NCI-H345 treated with DMSO at 0.1 percent for 48 hours (cell line): ENCODE results near the gene TDP1.
"Not testable (repeated sequence)": the region's sequence is repeated elsewhere in the genome, so short reads cannot be mapped to it uniquely, and the experiment has no call there.

Source experiments
- DNase-seq: peaks from one replicate; lab custom pipeline; 2025; ENCODE audit not compliant: unreplicated experiment; lab: John Stamatoyannopoulos, UW

The TDP1 gene

DNA sequence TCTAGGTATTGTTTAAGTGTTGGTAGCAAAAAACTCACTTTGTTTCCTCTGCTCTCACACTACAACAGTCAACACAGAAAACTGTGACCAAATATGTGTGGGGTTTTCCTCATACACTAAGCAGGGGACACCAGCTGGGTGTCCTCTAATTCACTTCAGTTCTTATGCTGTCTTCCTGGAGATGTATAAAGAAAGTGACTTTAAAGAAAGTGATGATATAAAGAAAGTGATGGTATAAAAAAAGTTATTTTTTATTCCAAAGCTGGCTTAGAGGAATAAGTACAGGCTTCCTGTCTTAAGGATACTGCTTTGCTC lies 31.4 kb downstream of the TDP1 start:
- DNase-seq, result no peak

DNA sequence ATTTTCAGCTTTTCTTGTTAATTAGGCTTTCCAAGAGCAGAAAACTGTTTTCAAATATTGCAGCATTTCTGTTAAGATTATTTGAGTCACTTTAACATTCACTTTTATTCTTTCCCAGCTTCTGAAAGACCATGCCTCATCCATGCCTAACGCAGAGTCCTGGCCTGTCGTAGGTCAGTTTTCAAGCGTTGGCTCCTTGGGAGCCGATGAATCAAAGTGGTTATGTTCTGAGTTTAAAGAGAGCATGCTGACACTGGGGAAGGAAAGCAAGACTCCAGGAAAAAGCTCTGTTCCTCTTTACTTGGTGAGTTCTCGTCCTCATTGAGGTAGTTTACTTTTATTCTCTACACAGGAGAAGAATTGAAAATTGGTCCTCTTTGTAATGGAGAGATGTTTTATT lies 33.1 kb downstream of the TDP1 start:
- no peak for DNase-seq

GRCh38 chr14:89990218-89990617 lies 34.5 kb downstream of the TDP1 start:
- DNase-seq, result no peak

DNA sequence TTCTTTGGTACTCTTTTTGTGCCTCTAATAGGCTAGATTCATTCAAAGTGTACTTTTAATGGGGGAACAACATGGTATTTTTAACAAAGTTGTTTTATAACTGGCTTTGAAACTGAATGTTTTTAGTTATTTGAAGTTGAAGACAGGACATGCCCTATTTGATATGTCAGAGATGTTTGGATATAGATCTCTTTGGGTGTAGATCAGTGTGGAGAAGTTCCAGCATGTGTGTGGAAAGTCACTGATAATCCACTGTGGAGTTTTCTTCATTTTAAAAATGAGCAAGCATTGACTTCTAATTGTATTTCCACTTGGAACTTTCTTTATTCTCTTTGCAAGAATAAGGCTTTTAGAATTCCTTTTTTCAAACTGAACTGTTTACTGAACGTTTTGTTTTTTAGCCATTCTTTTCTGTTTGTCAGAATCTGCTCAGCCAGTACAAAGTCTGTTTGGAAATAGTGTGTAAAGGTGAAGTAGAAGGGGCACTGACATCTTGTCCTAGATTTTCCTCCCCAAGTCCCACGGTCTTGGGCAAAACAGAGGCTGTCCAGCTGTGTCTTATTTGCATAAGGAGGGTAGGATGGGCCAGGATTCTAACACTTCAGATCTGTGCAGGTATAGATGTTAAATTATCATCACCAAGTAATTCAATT lies 35.0 kb downstream of the TDP1 start:
- no peak for DNase-seq

GRCh38 chr14:89992273-89992672 lies 36.5 kb downstream of the TDP1 start:
- DNase-seq, result no peak

GRCh38 chr14:89996963-89997362 lies 41.2 kb downstream of the TDP1 start:
- DNase-seq, result no peak

DNA sequence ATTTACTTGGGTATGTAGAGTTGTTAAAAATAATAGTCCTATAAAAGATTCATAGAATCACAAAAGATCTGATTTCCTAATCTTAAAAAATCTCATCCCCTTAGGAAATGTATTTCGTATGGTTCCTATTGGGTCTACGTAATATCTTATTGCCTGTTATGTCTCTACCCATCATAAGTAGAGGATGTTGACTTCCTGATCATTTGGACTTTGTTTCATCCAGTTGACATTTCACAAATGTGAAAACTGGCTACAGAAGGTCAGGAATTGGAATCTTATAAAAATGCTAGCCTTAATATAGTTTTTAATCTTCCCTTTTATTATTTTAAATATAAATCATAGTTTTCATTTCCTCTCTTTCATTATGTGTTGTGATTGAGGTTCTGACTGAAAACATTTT lies 45.2 kb downstream of the TDP1 start:
- no peak for DNase-seq

GRCh38 chr14:90003526-90004307 lies 48.0 kb downstream of the TDP1 start:
- no peak for DNase-seq

DNA sequence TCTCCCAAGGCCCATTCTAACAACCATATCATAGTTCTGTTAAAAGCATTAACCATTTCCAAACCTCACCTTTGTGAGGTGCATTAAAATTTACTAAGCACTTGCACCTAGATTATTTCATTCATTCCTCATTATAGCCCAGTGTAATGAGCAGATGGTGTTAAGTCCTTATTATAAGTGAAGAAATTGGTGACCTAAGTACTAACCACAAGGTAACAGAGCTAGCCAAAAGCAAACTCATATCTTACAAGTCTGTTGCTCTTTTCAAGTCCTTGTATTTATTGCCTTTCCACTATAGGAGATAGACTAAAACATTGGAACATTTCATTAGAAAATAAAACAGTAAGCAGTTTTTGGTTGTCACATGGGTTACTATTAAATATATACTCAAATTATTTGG lies 49.7 kb downstream of the TDP1 start:
- no peak for DNase-seq

DNA sequence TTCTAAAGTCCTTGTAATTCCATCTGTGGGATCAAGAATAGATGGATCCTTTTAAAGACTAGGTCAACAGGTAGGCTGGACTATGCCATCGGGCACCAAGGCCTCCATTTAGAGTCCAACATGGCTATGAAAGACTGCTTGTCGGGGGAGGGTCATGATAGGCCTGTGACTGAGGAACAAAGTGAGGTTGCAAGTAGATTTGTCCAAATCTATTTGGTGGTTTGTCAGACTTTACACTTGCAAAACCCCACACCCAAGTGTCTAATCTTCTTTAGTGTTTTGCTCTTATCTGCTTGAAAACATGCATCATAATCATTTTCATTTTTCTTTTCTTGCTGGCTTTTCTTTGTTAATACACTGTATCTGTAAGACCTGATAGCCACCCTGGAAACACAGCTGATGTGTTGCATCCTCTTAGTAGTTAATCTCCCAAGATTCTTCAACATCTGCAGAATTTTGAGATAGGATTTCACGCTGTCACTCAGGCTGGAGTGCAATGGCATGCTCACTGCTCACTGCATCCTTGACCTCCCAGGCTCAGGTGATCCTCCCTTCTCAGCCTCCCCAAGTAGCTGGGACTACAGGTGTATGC lies 50.3 kb downstream of the TDP1 start:
- no peak for DNase-seq

GRCh38 chr14:90017371-90017770 lies 61.6 kb downstream of the TDP1 start:
- DNase-seq, result no peak

DNA sequence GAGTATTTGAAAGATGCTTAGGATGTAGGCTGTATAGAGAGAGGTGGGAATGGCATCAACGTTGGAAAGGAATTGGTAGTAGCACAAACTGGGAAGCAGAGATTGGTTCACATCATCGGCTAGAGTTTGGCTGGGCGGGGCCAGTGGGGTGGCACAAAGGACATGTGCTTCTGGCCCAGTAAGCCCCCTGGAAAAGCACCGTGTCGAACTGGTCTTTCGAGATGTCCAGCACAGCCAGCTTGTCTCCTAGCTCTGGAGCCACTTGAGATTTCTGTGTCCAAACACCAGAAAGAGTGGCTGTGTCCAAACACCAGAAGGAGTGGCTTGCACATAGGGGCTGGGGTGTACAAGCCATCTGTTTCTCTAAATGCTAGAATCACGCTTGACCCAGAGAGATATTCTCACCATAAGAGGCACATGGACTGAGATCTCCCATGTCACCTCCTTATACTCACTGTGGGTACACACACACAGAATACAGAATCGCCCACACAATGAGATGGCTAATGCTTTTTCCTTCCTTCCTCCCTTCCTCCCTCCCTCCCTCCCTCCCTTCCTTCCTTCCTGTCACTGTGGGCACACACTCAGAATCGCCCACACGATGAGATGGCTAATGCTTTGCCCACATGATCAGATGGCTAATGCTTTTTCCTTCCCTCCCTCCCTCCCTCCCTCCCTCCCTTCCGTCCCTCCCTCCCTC lies 64.2 kb downstream of the TDP1 start:
- no peak for DNase-seq

- DNase-seq, result no peak
Measured at GRCh38 chr14:90023176-90023896, 67.6 kb downstream of the TDP1 start.

DNA sequence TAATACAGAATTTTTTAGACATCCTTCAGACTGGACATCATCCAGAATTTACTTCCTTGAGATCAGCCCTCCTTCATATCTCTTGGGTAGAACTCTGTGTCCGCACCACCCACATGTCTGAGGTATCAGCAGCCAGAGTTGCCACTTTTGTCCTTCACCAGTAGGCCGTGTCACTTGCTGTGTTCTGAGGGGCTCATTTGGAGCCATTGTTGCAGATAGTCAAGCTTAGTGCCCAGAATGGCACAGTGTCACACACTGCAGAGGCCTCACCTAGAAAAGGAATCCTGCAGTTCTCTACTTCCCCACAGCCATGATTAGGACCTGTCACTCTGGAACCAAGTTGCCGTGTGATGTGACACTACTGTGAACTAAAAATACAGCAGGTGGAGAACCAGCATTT lies 69.2 kb downstream of the TDP1 start:
- no peak for DNase-seq

- DNase-seq, result not testable (repeated sequence)
Measured at GRCh38 chr14:90026608-90027007, 70.9 kb downstream of the TDP1 start.

GRCh38 chr14:90027842-90028241 lies 72.1 kb downstream of the TDP1 start:
- no peak for DNase-seq

DNA sequence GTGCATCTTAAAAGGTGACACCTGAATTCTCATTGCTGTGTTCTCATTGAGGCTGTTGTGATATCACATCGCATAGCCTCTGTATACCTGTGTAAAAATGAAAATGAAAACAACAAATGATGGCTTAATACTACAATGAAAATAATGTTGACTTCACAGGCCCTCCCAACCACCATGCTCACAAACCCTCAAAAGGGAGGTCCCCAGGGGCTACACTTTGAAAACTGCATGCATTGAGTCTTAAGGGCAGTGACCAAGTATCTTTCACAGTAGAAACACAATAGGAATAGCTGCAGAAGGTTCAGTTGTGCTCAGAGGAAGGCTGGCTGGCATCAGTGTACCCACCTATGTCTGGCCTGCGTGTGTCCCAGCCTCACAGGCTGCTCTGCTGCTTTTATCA lies 78.4 kb downstream of the TDP1 start:
- no peak for DNase-seq

DNA sequence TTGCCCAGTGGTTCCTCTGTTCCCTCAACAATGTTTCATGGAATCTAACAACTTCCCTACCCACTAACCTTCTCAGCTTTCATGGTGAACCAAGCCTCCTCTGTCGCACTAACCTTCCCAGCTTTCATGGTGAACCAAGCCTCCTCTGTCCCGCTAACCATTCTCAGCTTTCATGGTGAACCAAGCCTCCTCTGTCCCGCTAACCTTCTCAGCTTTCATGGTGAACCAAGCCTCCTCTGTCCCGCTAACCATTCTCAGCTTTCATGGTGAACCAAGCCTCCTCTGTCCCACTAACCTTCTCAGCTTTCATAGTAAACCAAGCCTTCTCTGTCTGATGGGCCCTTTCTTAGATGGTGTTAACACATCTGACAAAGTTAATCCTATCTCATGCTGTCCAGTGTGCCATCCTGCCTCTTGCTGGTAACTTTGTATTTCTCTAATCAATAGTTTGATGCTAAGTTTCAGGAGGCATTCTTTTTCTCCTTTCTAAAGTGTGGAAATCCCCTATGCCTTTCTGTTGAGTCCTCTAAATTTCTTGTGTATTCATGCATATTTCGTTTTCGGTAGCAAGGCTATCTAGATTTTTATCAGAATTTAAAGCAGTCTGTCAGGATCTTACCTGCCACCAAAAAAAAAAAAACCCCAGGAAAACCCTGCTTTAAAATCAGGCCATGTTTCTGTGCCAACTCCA lies 79.3 kb downstream of the TDP1 start:
- DNase-seq, result no peak

GRCh38 chr14:90039253-90040010 lies 83.7 kb downstream of the TDP1 start:
- no peak for DNase-seq

- DNase-seq, result no peak
Measured at GRCh38 chr14:90040411-90040810, 84.7 kb downstream of the TDP1 start.
